Fibroblast of the conjunctiva (primary cell): ENCODE results near the gene FAM90A1.
"Not testable (repeated sequence)": the region's sequence is repeated elsewhere in the genome, so short reads cannot be mapped to it uniquely, and the experiment has no call there.

Source experiments
- DNase-seq: peaks from one replicate; pipeline ENCODE4 v3.0.0-alpha.2; 2010; ENCODE audit warnings: low read depth

FAM90A1 gene, protein sequence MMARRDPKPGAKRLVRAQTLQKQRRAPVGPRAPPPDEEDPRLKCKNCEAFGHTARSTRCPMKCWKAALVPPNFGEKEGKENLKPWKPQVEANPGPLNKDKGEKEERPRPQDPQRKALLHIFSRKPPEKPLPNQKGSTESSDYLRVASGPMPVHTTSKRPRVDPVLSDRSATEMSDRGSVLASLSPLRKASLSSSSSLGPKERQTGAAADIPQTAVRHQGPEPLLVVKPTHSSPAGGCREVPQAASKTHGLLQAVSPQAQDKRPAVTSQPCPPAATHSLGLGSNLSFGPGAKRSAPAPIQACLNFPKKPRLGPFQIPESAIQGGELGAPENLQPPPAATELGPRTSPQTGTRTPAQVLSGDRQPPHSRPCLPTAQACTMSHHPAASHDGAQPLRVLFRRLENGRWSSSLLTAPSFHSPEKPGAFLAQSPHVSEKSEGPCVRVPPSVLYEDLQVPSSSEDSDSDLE

DNA sequence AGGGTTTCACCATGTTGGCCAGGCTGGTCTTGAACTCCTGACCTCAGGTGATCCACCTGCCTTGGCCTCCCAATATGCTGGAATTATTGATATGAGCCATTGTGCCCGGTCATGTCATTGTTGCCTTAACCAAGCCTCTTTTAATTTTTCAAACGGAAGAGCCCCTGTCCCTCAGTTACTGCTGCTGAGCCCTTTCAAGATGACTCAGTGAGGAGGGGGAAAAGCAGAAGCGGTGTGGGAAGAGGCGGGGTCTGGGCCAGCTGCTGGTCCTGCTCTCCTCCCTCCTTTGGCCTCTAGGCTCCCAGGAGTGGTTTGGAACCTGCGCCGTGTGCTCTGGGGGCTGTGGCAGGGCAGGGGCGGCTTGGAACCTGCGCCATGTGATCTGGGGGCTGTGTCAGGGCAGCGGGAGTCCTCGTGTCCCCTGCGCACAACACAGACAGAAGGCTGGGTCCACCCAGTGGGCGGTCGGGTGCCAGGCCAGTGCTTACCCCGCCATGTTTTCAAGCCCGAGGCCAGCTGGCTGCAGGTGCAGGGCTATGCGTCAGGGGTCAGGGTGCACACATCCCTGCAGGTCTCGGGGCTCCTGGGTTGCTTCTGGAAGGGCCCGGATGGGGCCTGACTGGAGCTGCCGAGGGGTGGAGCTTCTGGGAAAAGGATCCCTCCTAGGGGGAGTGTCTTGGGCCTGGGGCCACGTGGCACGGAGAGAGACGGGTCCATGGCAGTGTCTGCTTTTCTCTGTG, at the start of gene FAM90A1:
TSS of gene FAM90A1 (minus strand) at position 627 of the 740 bp plus-strand sequence. CDS start 2,786 bp downstream, outside the sequence.
- DNase-seq: not testable (repeated sequence)

DNA sequence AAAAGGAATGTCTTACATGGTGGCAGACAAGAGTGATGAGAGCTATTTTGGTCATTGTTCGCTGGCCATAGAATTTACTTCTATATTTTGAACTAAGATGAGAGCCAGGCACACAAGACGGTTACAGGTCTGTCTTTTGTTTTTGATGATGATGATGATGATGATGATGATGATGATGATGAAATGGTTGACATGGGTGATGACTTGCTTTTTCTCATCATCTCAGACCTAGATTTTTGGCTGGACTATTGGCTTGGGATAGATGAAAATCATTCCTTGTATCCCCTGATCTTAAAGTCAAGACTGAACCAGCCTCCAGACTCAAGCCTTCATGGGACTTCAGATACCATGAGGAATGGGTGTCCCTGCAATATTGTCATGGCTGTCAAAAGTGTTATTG, 49.0 kb upstream of the FAM90A1 start:
- not testable (repeated sequence) for DNase-seq

DNA sequence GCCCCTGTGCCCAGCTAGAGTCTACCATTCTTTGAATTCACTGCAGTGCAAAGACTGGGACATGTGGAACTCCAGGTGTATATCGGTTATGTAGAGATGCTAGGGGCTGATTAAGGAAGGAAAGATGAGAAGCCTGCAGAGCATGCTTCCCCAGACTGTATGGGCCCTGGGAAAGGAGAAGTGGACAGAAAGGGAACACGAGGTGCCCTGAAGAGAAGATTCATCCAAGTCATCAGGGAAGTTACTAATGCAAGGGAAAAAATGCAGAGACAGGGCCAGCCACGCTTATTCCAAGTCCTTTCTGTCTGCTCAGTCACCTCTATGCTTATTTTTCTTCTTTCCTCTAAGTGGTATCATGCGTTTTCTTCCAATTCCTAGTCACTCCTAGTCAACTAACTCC, 39.3 kb upstream of the FAM90A1 start:
- not testable (repeated sequence) for DNase-seq

DNA sequence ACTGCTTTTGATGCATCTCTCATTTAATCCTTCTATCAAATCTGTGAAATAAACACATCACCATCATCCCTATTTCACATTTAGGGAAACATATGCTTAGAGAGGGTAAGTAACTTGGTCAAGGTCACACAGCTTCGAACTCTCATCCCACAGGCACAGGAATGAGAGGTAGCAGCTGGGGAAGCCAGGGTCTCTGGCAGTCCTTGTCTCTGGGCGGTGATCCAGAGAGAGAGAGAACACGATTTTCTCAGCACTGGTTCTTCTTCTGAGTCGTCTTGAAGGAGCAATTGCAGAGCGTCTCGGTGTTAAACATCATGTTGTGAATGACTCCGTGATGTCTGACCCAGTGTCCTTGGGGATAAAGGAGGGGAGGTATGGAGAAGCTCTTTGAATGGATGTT, 36.8 kb upstream of the FAM90A1 start:
- not testable (repeated sequence) for DNase-seq

DNA sequence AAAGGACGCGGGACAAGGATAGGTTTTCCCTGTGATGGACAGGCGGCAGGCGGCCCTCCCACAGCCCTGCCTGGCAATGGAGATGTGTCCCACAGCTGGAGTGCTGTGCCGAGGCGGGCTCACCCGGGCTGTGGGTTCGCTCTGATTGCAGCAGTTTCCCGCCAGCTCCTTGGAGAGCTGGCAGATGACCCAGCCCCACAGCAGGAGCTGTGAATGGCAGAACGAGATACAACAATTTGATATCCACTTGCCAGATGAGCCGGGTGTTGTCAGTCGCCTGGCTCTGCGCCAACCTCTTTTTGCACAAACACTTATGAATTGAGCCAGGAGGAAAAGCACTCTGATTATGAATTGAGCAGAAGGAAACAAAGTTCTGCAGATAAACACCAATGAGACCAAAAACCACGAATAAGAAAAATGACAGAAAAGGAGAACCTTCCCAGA, 33.7 kb upstream of the FAM90A1 start:
- not testable (repeated sequence) for DNase-seq

DNA sequence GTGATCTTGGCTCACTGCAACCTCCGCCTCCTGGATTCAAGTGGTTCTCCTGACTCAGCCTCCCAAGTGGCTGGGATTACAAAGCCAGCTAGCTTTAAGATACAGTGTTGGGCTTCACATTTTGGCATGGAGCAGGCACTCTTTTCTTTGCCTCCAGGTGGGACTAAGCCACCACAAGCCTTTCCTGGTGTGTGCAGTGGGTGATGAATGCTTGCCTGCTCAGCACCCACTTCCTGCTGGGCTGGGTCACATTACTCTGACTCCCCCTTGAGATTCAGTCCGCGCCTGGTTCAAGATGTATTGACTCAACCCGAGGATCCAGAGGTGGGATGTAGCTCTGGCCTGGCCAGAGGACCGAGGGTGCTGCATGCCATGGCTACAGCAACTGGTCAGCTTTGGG, 28.9 kb upstream of the FAM90A1 start:
- DNase-seq: not testable (repeated sequence)

DNA sequence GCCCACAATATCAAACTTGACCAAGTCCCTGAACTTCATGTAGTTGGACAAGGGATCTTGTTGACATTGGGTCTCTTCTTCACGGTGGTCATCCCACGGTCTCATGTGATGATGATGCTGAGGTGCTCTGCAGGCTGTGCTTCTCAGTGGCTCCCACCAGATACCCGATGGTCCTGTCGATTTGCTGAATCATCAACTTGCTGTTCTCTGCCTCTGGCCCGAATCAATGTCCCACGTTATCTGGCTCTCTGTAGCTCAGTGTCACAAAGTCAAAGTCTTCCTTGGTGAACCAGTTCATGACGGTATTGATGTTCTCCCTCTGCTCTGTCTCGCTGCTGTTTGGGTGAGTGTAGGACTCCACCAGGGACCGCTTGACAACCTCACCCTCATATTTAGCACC, 27.3 kb upstream of the FAM90A1 start:
- DNase-seq: not testable (repeated sequence)

DNA sequence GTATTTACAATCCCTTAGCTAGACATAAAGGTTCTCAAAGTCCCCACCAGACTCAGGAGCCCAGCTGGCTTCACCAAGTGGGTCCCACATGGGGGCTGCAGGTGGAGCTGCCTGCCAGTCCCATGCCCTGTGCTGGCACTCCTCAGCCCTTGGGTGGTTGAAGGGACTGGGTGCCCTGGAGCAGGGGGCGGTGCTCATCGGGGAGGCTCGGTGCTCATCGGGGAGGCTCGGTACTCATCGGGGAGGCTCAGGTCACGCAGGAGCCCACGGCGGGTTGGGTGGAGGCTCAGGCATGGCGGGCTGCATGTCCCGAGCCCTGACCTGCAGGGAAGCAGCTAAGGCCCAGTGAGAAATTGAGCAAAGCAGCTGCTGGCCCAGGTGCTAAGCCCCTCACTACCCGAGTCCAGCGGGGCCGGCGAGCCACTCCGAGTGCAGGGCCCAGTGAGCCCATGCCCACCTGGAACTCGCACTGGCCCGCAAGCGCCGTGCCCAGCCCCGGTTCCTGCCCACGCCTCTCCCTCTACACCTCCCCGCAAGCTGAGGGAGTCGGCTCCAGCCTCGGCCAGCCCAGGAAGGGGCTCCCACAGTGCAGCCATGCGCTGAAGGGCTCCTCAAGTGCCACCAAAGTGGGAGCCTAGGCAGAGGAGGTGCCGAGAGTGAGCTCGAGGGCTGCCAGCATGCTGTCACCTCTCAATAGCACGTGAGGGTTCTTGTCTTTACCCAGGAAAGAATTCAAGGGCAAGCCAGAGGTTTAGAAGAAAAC, 24.8 kb upstream of the FAM90A1 start:
- not testable (repeated sequence) for DNase-seq

DNA sequence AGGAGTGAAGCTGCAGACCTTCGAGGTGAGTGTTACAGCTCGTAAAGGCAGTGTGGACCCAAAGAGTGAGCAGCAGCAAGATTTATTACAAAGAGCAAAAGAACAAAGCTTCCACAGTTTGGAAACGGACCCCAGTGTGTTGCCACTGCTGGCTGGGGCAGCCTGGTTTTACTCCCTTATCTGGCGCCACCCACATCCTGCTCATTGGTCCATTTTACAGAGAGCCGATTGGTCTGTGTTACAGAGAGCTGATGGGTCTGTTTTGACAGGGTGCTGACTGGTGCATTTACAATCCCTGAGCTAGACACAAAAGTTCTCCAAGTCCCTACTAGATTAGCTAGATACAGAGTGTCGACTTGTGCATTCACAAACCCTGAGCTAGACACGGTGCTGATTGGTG, 24.2 kb upstream of the FAM90A1 start:
- DNase-seq: not testable (repeated sequence)

DNA sequence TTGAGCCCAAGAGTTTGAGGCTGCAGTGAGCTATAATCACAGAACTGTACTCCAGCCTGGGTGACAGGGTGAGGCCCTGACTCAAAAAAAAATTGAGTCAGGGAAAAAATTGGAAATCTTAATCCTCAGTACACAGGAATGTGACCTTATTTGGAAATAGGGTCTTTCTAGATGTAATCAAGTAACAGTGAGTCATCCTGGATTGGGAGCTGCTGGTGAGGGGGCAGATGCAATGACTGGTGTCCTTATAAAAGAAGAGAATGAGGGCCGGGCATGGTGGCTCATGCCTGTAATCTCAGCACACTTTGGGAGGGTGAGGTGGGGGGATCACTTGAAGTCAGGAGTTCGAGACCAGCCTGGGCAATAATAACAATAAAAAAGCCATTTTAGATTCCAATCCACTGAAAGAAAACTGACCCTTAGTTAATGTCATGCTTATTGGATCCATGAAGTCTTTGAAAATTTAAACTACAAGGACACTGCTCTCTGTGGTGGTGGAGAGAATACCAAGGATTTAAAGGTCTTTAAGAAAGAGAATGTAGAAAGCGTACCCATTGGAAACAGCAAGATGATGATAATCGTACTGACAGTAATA, 19.6 kb upstream of the FAM90A1 start:
- peak; percentile 10 for DNase-seq

DNA sequence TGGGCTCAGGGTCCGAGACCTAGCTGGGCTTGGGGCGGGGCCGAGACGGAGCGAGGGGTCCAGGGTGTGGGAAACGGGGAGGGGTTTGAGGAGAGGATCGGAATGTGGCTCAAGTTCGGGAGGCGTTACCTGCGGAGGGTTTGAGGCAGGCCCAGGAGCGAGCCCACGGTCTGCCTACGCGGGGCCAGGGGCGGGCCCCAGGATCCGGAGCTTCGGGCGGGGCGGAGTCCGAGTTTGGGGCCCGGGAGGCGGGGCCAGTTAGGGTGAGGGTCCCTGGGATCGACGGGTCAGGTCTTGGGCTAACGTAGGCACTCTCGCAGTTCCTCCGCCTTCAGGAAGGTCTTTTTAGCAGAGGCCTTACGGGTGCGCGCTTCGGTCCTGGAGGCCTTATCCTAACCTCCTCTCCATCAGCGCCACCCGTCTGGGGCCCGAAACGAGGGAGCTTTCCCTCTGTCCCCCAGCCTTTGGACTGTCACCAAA, 16.3 kb upstream of the FAM90A1 start:
- DNase-seq: peak; percentile 8

DNA sequence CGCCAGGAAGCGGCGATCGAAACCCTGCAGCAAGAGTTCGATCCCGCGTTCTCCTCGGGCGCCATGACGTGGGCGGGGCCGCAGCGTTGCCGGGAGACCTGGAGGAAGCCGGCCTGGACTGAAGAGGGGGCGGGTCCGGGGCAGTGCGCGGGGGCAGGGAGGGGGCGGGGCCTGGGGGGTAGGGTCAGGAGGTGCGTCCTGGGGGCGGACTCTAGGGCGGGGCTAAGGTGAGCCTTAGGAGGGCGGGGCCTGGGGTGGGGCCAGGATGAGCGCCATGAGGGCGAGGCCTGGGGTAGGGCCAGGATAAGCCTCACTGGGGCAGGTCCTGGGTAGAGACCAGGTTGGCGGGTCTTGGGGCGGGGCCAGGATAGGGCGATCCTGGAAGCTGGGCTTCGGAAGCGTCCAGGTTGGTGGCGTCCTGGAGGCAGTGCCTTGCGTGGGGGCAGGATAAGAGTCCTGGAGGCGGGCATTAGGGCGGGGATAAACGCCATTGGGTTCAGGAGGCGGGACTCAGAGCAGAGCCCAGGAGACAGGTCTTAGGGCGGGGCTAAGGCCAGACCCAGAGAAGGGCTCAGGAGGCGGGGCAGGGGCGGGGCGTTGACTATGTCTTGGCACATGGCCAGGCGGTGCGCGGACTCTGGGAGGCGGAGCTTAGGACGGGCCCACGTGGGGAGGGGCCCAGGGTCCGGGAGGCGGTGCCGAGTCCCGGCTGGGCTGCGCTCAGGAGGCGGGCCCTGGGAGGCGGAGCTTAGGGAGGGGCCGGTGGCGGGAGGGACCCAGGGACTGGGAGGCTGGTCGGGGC, 15.7 kb upstream of the FAM90A1 start:
- peak; percentile 94 for DNase-seq

DNA sequence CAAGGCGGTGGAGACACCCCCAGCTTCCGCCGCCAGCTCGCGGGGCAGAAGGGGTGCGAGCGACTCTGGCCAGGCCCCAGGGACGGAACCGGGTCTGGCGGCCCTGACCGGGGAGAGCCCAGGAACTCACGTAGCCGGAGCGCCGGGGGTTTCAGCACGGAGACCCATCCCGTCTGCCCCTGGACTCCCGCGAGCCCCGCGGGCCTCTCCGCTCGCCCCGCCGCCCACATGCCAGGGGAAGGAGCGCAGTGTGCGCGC, 15.1 kb upstream of the FAM90A1 start:
- not testable (repeated sequence) for DNase-seq

DNA sequence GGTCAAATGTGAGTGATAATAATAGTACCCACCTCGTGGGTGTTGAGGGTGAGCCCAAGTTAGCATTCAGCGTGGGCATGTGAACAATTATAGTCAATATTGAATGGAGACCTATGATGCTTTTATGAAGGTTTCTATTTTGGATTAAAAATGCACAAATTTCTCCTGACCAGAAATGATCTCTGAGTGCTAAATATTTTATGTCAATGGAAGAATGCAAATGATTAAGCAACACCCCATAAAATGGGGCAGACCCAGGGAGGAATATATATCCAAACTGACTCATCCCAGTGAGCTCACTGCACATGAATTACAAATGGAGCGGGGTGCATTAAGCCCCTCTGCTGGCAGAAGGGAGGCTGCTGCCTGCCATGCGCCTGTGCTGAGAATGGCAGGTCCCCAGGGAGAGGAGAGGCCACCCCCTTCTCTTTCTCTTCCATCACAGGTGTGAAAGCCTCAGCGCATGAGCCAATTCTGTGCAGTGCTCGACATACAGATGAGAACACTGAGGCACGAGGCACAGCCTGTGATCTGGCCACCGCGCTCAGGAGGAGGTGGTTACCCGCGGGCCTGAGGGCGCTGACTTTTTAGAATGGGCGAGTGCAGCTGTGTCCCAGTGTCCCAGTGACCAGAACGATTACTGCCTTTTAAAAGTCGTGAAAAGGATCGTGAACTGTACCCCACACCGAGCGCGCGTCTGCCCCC, 14.7 kb upstream of the FAM90A1 start:
- peak; percentile 8 for DNase-seq

DNA sequence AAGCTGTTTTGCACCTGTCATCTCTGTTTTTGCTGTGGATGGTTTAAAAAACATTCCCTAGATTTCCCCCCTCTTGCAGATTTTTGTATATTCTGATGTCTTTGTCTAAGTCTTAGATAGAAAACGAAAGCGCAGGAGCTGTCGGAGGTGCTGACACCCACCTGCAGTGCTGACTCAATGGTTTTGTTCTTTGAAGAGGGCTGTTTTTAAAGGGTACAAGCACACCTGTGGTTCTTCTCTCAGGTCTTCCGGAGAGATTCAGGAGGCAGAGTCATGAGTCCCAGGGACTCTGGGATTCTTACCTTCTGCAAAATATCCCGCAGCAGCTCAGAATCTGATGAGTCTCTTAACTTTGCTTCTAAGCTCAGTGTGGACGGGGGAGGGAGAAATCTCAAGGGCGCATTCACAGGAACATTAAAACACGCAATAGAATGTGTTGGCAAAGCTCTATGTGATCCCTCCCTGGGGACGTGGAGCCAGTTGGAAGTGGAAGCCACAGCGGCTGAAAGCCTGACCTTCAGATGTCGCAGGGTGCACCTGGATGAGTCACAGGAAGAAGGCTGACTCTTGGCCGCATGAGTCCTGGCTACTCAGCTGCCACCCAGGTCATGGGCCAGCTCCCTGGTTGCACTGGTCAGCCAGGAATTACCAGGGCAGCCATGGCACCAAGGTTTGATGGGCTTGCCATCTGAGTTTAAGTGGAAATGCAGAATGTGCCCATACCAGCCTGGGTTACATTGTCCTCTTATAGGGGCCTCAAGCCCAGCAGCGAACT, 13.1 kb upstream of the FAM90A1 start:
- DNase-seq: not testable (repeated sequence)

DNA sequence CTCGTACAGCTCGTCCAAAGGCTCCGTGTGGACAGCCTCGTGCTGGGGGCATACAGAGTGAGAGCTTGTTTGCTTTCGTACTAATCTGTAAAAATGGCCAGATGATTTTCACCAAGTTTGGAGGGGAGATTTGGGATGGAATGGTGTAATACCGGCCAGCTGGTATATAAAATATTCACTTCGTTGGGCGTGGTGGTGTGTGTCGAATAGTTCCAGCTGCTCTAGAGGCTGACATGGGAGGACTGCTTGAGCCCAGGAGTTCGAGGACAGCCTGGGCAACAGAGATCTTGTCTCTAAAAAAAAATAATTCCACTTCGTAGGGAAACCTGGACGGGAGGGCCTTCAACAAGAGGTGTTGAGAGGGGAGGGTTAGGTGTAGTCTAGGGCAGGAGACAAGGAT, 9.6 kb upstream of the FAM90A1 start:
- not testable (repeated sequence) for DNase-seq

DNA sequence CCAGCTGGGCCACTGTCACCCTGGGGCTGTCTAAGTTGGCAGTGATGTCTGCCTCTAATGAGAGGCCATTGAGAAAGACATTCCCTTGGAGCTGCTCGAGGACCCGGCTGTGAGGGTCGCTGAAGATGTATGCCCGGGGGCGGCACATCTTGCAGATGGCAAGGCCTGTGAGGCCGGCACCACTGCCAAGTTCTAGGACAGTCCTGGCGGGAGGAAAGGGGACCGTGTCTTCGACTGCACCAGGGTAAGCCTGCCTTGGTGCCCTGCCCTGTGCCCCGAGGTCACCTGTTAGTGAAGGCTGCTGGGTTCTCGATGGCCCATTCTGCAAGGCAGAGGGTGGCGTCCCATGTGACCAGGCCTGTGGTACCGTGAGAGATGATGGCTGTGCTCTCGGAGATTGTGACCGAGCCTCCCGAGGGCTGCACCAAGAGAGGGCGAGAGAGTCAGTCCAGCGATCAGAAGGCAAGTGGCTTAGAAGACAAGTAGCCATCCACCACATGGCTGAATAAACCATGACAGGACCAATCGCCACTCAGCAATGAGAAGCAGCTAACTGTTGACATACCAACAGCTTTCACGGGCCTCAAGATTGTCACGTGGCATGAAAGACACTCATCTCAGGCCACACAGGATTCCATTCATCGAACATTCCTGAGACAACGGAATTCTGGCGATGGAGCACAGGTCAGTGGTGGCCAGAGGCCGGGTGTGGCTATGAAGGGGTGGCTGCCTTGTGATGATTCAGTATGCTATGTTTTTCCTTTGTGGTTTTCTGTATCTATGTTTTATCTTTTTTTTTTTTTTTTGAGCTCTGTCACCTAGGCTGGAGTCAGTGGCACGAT, 8.1 kb upstream of the FAM90A1 start:
- not testable (repeated sequence) for DNase-seq

DNA sequence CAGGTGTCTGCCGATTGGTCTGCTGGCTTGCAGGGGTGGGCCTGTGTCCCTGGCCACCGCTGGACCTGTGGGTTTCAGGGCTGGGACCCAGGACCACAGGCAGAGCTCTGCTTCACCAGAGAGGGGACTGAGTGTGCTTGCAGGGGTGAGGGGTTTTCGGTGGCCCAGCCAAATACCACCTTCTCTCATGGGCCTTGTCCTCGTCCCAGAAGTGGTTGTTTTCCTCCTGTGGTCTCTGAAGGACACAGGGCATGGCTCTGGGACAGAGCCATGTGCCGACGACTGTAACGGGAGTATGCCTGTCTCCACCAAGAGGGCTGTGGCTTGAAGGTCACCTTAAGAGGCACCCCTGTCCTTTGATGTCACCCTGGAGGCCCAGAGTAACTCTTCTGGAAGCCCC, 7.3 kb upstream of the FAM90A1 start:
- DNase-seq: not testable (repeated sequence)
